ENCODE measurements around the gene PLCG2.
"Not testable (repeated sequence)": the region's sequence is repeated elsewhere in the genome, so short reads cannot be mapped to it uniquely, and the experiment has no call there.

Gene PLCG2

GRCh38 chr16:81921085-81921814 is 142.2 kb downstream of the PLCG2 start:
- no peak for DNase-seq

GRCh38 chr16:81921843-81922584 is 142.9 kb downstream of the PLCG2 start:
- DNase-seq, result no peak

GRCh38 chr16:81923296-81923695 is 144.2 kb downstream of the PLCG2 start:
- DNase-seq, result no peak

- DNase-seq, result no peak
Observed at GRCh38 chr16:81925016-81925415, 145.9 kb downstream of the PLCG2 start.

- no peak for DNase-seq
Observed at GRCh38 chr16:81926036-81926435, 146.9 kb downstream of the PLCG2 start.

GRCh38 chr16:81927561-81928185 is 148.6 kb downstream of the PLCG2 start:
- no peak for DNase-seq

- no peak for DNase-seq
Observed at GRCh38 chr16:81928271-81928918, 149.3 kb downstream of the PLCG2 start.

- no peak for DNase-seq
Observed at GRCh38 chr16:81928975-81929374, 149.9 kb downstream of the PLCG2 start.

GRCh38 chr16:81929841-81930240 is 150.8 kb downstream of the PLCG2 start:
- DNase-seq, result no peak

GRCh38 chr16:81931927-81932326 is 152.8 kb downstream of the PLCG2 start:
- no peak for DNase-seq

GRCh38 chr16:81932668-81933067 is 153.6 kb downstream of the PLCG2 start:
- DNase-seq, result no peak

GRCh38 chr16:81933361-81933760 is 154.3 kb downstream of the PLCG2 start:
- DNase-seq, result no peak

- DNase-seq, result not testable (repeated sequence)
Observed at GRCh38 chr16:81934711-81935110, 155.6 kb downstream of the PLCG2 start.

- no peak for DNase-seq
Observed at GRCh38 chr16:81936209-81937000, 157.3 kb downstream of the PLCG2 start.

GRCh38 chr16:81937305-81938038 is 158.4 kb downstream of the PLCG2 start:
- DNase-seq, result no peak

GRCh38 chr16:81938326-81939163 is 159.5 kb downstream of the PLCG2 start:
- DNase-seq, result no peak

GRCh38 chr16:81939164-81940056 is 160.3 kb downstream of the PLCG2 start:
- DNase-seq, result peak; percentile 1 to 18

GRCh38 chr16:81940781-81941560 is 161.9 kb downstream of the PLCG2 start:
- DNase-seq, result peak; percentile 68 to 85
